Measurements from ENCODE around the gene KLK8. TPM values are rescaled to one million over a fixed set of nuclear protein-coding genes. Genes with fewer than 3 reads are reported as not detected.

Gene KLK8
- total and polyA plus RNA-seq, 10 donors: 0.56 TPM; not detected in 9

DNA sequence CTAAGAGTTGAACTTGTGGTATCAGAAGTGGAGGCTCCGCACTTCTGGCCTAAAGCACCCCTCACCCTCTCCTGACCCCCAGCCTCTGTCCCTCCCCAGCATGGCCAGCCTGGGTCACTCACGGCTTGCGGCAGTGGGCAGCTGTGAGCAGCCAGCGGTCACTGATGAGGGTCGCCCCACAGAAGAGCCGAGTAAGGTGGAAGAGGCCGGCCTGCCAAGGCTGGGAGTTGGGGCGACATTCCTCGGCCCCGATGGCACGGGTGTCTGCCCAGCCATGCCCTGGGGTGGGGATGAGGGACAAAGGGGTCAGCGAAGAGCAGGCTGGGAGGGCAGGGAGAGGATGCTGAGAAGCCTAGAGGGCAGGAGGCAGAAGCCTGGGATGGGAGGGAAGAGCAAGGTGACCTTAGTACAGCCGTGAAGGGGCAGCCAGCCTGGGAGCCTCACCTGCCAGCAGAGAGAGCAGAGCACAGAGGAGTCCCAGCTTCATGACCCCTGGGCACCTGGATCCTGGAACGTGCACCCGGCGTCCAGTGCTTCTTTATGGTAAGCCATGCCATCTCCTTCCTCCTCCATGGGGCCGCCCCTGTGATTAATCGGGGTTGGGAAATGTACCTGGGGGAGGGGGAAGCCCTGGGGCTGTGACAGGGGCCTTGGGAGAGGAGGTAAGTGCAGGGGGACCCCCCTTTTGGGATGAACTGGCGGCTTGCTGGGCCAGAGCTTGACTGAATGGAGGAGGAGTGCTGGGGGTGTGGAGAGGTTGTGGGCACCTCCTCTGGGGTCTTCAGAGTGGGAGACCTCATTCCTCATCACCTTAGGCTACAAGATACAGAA is 7.9 kb upstream of the KLK8 start:
- H3K9me3 ChIP-seq: no peaks in the 10 kb centered on the region
- 65 to 77% (median 73%) methylated on average over 15 to 19 of the region's 19 CpGs for WGBS, 5 donors
- H3K36me3 ChIP-seq: no peaks in the 10 kb centered on the region
- intact Hi-C loops (cut with DNase I; ENCODE audit: low total_unique reads): no loop called here
- H3K27ac ChIP-seq: no peak overlapping the region
- no peaks in the 10 kb centered on the region for H3K4me1 ChIP-seq
- no peak for DNase-seq
- no peak overlapping the region for H3K4me3 ChIP-seq
- H3K27me3 ChIP-seq (replicated peaks in 1 of 7): peaks cover 0 to 69% (median 3%) of the 10 kb centered on the region in 7 donors
- no peak for TF ChIP-seq POLR2A (IDR thresholded peaks at IDR 0.05)
- TF ChIP-seq, protein P1, sequence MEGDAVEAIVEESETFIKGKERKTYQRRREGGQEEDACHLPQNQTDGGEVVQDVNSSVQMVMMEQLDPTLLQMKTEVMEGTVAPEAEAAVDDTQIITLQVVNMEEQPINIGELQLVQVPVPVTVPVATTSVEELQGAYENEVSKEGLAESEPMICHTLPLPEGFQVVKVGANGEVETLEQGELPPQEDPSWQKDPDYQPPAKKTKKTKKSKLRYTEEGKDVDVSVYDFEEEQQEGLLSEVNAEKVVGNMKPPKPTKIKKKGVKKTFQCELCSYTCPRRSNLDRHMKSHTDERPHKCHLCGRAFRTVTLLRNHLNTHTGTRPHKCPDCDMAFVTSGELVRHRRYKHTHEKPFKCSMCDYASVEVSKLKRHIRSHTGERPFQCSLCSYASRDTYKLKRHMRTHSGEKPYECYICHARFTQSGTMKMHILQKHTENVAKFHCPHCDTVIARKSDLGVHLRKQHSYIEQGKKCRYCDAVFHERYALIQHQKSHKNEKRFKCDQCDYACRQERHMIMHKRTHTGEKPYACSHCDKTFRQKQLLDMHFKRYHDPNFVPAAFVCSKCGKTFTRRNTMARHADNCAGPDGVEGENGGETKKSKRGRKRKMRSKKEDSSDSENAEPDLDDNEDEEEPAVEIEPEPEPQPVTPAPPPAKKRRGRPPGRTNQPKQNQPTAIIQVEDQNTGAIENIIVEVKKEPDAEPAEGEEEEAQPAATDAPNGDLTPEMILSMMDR (IDR thresholded peaks at IDR 0.05 in 8 of 11, conservative IDR thresholded peaks at IDR 0.05 in 3 of 11): no peak
- no peak for TF ChIP-seq POLR2AphosphoS5 (IDR thresholded peaks at IDR 0.05)

DNA sequence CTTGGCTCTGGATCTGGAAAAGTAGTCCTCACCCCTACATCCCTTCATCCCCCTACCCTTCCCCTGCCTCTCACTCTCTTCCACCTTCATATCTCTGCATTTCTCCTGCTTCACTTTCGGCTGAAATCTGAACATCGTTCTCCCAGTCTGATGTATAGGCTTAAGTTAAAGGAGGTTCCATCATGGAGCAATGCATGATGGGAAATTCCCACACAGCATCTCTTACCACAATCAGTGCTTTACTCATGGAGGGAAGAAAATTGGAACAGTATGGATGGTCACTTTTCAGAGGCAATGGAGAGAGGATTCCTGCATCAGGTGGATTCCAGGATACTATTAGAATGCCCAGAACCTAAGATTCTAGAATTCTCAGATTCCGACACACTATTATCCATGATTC is 6.1 kb upstream of the KLK8 start:
- no peaks in the 10 kb centered on the region for H3K4me1 ChIP-seq
- no peak overlapping the region for H3K4me3 ChIP-seq
- DNase-seq: no peak
- intact Hi-C loops (cut with DNase I; ENCODE audit: low total_unique reads): no loop called here
- no peaks in the 10 kb centered on the region for H3K9me3 ChIP-seq
- peaks cover 0 to 70% (median 6%) of the 10 kb centered on the region in 7 donors for H3K27me3 ChIP-seq (replicated peaks in 1 of 7)
- no peaks in the 10 kb centered on the region for H3K36me3 ChIP-seq
- H3K27ac ChIP-seq: no peak overlapping the region
- TF ChIP-seq, protein P1 (IDR thresholded peaks at IDR 0.05 in 8 of 11, conservative IDR thresholded peaks at IDR 0.05 in 3 of 11): no peak
- TF ChIP-seq POLR2AphosphoS5 (IDR thresholded peaks at IDR 0.05) (no peak), POLR2A (IDR thresholded peaks at IDR 0.05) (no peak)
- 81 to 89% (median 83%) methylated on average over 3 of the region's 3 CpGs for WGBS, 5 donors

DNA sequence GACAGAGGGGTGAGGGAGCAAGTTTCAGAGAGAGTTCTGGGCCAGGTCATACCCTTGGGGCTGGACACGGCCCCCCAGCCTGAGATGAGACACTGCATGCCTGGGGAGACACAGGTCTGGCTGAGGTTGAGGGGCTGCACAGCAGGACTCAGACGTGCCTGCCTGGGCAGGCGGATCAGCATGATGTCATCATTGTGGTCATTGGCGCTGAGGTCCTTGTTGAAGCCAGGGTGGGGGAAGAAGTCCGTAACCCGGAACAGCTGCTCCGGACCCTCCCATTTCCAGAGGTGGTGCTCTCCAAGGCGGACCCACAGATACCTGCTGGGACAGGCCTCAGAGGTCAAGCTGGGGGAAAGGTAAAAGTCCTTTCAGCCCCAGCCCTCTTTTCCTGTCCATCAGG is 5.0 kb upstream of the KLK8 start:
- peaks cover 0 to 71% (median 14%) of the 10 kb centered on the region in 7 donors for H3K27me3 ChIP-seq (replicated peaks in 1 of 7)
- 44 to 64% (median 54%) methylated on average over 7 to 8 of the region's 8 CpGs for WGBS, 5 donors

DNA sequence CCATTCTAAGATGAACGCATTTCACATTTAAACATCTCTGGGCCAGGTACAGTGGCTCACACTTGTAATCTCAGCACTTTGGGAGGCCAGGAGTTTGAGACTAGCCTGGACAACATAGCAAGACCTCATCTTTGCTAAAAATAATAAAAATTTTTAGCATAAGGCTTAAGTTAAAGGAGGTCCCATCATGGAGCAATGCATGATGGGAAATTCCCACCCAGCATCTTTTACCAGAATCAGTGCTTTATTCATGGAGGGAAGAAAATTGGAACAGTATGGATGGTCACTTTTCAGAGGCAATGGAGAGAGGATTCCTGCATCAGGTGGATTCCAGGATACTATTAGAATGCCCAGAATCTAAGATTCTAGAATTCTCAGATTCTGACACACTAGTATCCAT is 3.8 kb upstream of the KLK8 start:
- H3K27ac ChIP-seq: no peak overlapping the region
- no peaks in the 10 kb centered on the region for H3K4me1 ChIP-seq
- no peak for DNase-seq
- TF ChIP-seq POLR2A (IDR thresholded peaks at IDR 0.05): no peak
- no peak for TF ChIP-seq POLR2AphosphoS5 (IDR thresholded peaks at IDR 0.05)
- TF ChIP-seq, protein P1 (IDR thresholded peaks at IDR 0.05 in 8 of 11, conservative IDR thresholded peaks at IDR 0.05 in 3 of 11): no peak
- no peak overlapping the region for H3K4me3 ChIP-seq
- H3K36me3 ChIP-seq: no peaks in the 10 kb centered on the region
- WGBS, 5 donors: 86 to 97% (median 88%) methylated on average over 1 of the region's 1 CpG
- intact Hi-C loops (cut with DNase I; ENCODE audit: low total_unique reads): no loop called here
- peaks cover 0 to 71% (median 15%) of the 10 kb centered on the region in 7 donors for H3K27me3 ChIP-seq (replicated peaks in 1 of 7)
- no peaks in the 10 kb centered on the region for H3K9me3 ChIP-seq

More for the DNA sequence above, 5.0 kb upstream of the KLK8 start:
- H3K36me3 ChIP-seq: no peaks in the 10 kb centered on the region
- DNase-seq: no peak
- no peak overlapping the region for H3K27ac ChIP-seq
- no peak overlapping the region for H3K4me3 ChIP-seq
- no peaks in the 10 kb centered on the region for H3K9me3 ChIP-seq
- intact Hi-C loops (cut with DNase I; ENCODE audit: low total_unique reads): no loop called here
- no peak for TF ChIP-seq POLR2A (IDR thresholded peaks at IDR 0.05)
- TF ChIP-seq, protein P1 (IDR thresholded peaks at IDR 0.05 in 8 of 11, conservative IDR thresholded peaks at IDR 0.05 in 3 of 11): no peak
- no peak for TF ChIP-seq POLR2AphosphoS5 (IDR thresholded peaks at IDR 0.05)
- no peaks in the 10 kb centered on the region for H3K4me1 ChIP-seq

Data from spleen (tissue), 11 donors.